HTR-8/SVneo (cell line): ENCODE data around the gene BAIAP2L2.
A peak's percentile ranks its signal among the peaks of the same experiment; 100 is the strongest.

ENCODE experiments used
- DNase-seq: peaks from one replicate; pipeline ENCODE4 v3.0.0; 2011; ENCODE audit warnings: low spot score, mixed read lengths; ENCODE audit not compliant: insufficient read length
- FAIRE-seq: peaks from 2 replicates; lab custom pipeline; 2011; peaks lifted over from hg19 to GRCh38; lab: Jason Lieb, UNC

BAIAP2L2 gene

GRCh38 chr22:38072322-38073149 is 37.9 kb downstream of the BAIAP2L2 start:
- no peak for FAIRE-seq
- DNase-seq = no peak

GRCh38 chr22:38071421-38072321 is 38.8 kb downstream of the BAIAP2L2 start:
- FAIRE-seq = no peak
- no peak for DNase-seq

- DNase-seq = no peak
- FAIRE-seq = no peak
Measured at GRCh38 chr22:38070250-38070921, 40.1 kb downstream of the BAIAP2L2 start.

- DNase-seq (no peak), FAIRE-seq (no peak)
Measured at GRCh38 chr22:38069372-38070249, 40.9 kb downstream of the BAIAP2L2 start.

- DNase-seq (no peak), FAIRE-seq (no peak)
Measured at GRCh38 chr22:38068641-38069371, 41.7 kb downstream of the BAIAP2L2 start.

- DNase-seq = no peak
- no peak for FAIRE-seq
Measured at GRCh38 chr22:38067761-38068360, 42.6 kb downstream of the BAIAP2L2 start.

GRCh38 chr22:38067028-38067415 is 43.5 kb downstream of the BAIAP2L2 start:
- DNase-seq = no peak
- no peak for FAIRE-seq

- FAIRE-seq = no peak
- DNase-seq = no peak
Measured at GRCh38 chr22:38066381-38067027, 44.0 kb downstream of the BAIAP2L2 start.

GRCh38 chr22:38065539-38065938 is 44.9 kb downstream of the BAIAP2L2 start:
- DNase-seq (no peak), FAIRE-seq (no peak)

- FAIRE-seq = no peak
- DNase-seq = no peak
Measured at GRCh38 chr22:38062791-38063190, 47.7 kb downstream of the BAIAP2L2 start.

- FAIRE-seq (peak; percentile 63), DNase-seq (peak; percentile 82)
Measured at GRCh38 chr22:38056969-38057891, 53.3 kb downstream of the BAIAP2L2 start, which contains the start of gene PICK1. Gene PICK1, plus strand, starts transcription at chr22:38057404. Its CDS starts 406 bp downstream, at chr22:38057810.

GRCh38 chr22:38051900-38052862 is 58.3 kb downstream of the BAIAP2L2 start:
- no peak for FAIRE-seq
- peak; percentile 81 for DNase-seq

GRCh38 chr22:38051261-38051660 is 59.2 kb downstream of the BAIAP2L2 start:
- no peak for FAIRE-seq
- no peak for DNase-seq

GRCh38 chr22:38050720-38051119 is 59.8 kb downstream of the BAIAP2L2 start:
- DNase-seq (no peak), FAIRE-seq (no peak)

- FAIRE-seq = no peak
- no peak for DNase-seq
Measured at GRCh38 chr22:38049812-38050619, 60.5 kb downstream of the BAIAP2L2 start.
